GM19372 (cell line): ENCODE data around the gene LRRTM4.

Source experiments
- ATAC-seq: cut with Tn5 transposase; IDR thresholded peaks from one replicate; pipeline ENCODE4 v1.9.1; 2021; ENCODE audit warnings: mild to moderate bottlenecking, low read depth, moderate library complexity; ENCODE audit not compliant: unreplicated experiment

The LRRTM4 gene

GRCh38 chr2:77521931-77522470, at the start of gene LRRTM4:
Gene LRRTM4 (minus strand): TSS chr2:77522376.
- ATAC-seq = no peak

GRCh38 chr2:77571545-77571944, 49.4 kb upstream of the LRRTM4 start:
- no peak for ATAC-seq

GRCh38 chr2:77567723-77568122, 45.5 kb upstream of the LRRTM4 start:
- no peak for ATAC-seq

DNA sequence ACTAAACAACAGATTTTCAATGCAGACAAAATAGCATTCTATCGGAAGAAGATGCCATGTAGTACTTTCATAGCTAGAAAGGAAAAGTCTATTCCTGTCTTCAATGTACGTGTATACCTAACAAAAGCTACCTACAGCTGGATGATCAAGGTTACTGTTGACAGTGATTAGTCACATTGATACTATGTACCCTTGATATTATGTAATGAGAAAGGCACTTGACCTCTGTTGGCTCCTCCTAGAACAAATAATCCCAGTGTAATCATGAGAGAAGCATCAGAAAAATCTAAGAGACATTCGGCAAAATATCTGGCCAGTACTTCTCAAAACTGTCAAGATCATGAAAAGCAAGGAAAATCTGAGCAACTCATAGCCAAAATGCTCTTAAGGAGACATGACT, 44.4 kb upstream of the LRRTM4 start:
- ATAC-seq = no peak

DNA sequence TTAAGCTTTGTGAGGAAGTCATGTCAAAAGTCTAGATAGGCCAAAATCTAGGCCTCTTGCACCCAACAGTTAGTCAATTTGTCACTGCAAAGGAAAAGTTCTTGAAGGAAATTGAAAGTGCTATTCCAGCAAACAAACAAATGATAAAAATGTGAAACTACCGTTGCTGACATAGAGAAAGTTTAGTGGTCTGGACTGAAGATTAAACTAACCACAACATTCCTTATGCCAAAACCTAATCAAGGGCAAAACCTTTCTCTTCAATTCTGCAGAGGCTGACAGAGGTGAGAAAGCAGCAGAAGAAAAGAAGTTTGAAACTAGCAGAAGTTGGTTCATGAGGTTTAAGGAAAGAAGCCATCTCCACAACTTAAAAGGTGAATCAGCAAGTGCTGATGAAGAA, 44.0 kb upstream of the LRRTM4 start:
- ATAC-seq = no peak

DNA sequence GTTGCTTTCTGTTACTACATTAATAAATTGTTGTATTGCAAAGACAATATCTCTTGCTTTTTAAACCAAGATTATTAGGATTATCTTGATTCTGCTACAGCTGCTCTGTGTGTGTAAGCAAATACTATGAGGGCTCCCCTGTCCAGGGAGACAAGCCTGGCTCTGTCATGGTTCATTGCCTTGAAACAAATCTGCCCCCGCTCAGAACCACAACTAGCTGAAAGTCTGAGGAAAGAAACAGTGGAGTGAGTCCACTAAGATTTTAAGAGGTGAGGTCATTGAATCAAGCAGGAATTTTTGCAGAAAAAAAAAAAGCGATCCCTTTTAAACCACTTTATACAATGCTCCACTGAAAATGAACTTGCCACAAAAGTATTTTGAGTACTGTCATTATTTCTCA, 30.8 kb upstream of the LRRTM4 start:
- ATAC-seq = no peak

GRCh38 chr2:77538031-77538430, 15.9 kb upstream of the LRRTM4 start:
- ATAC-seq = no peak

GRCh38 chr2:77522888-77523287, 712 bp upstream of the LRRTM4 start:
- no peak for ATAC-seq

DNA sequence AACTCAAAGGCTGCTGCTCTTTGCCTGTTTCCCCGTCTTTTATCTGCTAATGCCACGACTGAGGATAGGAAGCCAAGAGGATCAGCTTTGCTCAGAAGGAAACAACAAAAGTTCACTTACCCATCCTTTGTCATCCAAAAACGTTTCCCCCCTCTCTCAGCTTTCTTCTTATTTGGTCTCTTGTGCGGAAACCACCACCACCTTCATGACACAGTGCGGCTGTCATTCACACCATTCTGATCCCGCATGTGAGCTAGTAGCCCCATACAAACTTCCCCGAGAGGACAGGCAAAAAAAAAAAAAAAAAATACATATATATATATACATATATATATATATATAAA, 656 bp downstream of the LRRTM4 start:
- ATAC-seq = no peak

- ATAC-seq = no peak
These were observed 1.3 kb downstream of the LRRTM4 start for GRCh38 chr2:77520641-77521547.

DNA sequence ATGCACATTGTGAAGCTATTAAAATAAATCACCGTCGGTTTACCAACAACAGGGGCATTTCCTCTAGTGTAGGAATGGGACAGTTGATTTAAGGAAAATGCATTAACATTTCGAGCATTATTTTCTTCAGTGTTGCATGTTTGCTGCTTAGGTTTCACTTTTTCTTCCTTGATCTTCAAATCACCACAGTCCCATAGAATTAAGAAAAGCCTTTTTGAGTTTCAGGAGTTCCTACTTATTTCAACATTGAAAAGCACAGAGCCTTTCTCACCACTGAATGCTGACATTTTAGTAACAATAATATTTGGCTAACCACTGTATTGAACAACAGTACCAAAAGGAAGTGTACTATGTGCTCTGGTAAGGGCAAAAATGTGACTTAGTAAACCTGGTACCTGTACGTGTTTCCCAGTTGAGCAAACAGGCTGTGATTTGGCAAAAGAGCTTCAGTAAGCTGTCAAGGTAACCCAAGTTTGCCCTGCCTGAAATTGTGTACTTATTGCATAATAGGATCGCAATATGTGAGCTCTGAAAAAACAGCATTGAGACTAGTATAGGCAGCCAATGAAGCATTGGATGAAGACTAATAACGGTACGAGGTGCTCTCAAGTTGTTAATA, 2.2 kb downstream of the LRRTM4 start:
- no peak for ATAC-seq

GRCh38 chr2:77519164-77519887, 2.9 kb downstream of the LRRTM4 start:
- no peak for ATAC-seq

DNA sequence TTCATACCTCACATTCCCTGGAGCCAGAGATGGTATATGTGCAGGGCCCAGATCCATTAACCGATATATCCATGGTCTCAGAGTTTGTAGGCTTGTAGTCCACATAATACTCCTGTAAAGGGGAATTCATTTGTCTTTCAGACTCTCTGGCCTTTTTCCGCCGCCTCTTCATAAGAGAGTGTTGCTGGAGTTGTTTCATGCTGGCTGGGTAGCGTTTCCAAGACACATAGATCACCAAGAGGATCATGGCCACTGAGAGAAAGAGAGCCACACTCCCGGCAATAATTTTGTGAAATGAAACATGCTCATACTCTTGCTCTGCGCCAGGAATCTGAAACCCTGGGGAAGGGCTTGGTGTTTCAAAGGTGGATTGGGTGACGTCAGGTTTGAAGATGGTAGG, 3.9 kb downstream of the LRRTM4 start:
- ATAC-seq = no peak

GRCh38 chr2:77513191-77513590, 9.0 kb downstream of the LRRTM4 start:
- ATAC-seq = no peak

DNA sequence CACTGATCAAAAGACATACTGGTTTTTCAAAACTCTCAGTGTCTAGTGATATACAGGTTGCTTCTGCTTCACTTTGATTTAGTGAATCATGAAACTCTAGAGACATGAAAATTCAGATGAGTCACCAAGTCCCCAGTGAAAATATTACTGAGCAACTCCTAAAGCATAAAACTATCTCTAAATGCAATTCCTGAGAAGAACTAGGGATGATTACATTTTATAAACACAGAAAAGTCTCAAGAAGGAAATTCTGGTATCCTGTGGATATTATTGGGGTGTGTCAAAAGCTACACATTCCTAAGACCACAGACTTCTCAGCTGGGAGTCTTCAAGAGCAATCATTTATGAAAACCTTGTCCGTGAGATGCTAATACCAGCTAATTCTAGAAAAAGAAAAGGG, 9.7 kb downstream of the LRRTM4 start:
- no peak for ATAC-seq

DNA sequence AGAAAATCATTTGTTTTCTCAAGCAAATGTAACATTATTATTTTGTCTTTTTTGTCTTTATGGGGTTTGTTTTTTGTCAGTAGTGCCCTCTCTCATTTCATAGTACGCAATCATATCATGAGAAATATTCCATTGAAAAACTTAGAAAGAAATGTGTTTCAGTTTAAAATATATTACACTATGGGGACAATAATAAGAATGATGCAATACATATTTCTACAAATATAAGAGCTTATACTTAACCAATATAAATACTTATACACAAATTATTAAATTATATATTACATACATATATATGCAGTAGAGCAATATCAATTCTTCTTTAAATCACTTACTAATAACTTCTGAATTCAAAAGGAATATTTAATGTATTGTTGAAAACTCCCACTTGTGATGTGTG, 13.7 kb downstream of the LRRTM4 start:
- no peak for ATAC-seq

- ATAC-seq = no peak
These were observed 14.5 kb downstream of the LRRTM4 start for GRCh38 chr2:77507657-77508056.

GRCh38 chr2:77488141-77488540, 34.0 kb downstream of the LRRTM4 start:
- no peak for ATAC-seq

GRCh38 chr2:77487074-77487803, 34.9 kb downstream of the LRRTM4 start:
- ATAC-seq = no peak

- no peak for ATAC-seq
These were observed 38.1 kb downstream of the LRRTM4 start for GRCh38 chr2:77484026-77484425.

DNA sequence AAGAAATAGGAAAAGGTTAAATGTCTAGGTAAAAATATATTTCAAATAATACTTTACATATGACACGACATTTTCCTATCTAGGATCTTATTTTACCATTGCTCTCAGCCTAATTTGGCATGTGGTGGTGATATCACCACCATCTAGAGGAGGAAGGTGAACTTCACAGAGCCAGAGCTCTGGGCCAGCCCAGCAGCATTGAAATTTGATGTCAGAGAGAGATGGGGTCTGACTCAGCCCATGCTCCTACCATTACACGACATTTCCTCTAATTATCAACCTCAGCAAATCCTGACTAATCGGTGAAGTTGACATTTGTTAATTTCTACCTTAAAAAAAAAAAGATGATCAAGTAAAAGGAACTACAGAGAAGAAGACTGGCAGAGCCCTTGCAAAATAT, 42.3 kb downstream of the LRRTM4 start:
- no peak for ATAC-seq
